OCI-LY7 (cell line): ENCODE results near the gene SLC25A10. TPM values are rescaled to one million over a fixed set of nuclear protein-coding genes. Genes with fewer than 3 reads are reported as not detected.
"Not testable (repeated sequence)": the region's sequence is repeated elsewhere in the genome, so short reads cannot be mapped to it uniquely, and the experiment has no call there.

ENCODE experiments used
- BruUV-seq: library from RNA; stranded (reverse); fragments of 400-500 nt; replicated peaks from 2 replicates; lab custom pipeline; 2021; lab: Mats Ljungman, UMichigan
- CTCF ChIA-PET: fragments of 300-600 bp; sonication (Branson Sonifier 250); formaldehyde crosslinking; loops from one replicate; lab custom pipeline; 2022; ENCODE audit warnings: antibody characterized with exemption; ENCODE audit not compliant: unreplicated experiment; lab: Charles Lee
- POLR2A ChIA-PET: fragments of 300-600 bp; sonication (Branson Sonifier 250); formaldehyde crosslinking; loops from one replicate; lab custom pipeline; 2022; ENCODE audit warnings: antibody characterized with exemption; lab: Charles Lee
- DNase-seq: peaks from one replicate; pipeline ENCODE4 v3.0.0-alpha.2; 2015; ENCODE audit warnings: low spot score
- H2AFZ ChIP-seq: fragments of 200-600 bp; sonication (generic), shearing (Covaris generic); 2 replicates; pipeline ENCODE4 v1.6.1; 2014; ENCODE audit warnings: mild to moderate bottlenecking, antibody characterized with exemption, low read length, moderate library complexity
- H3K27ac ChIP-seq: fragments of 200-600 bp; sonication (generic); 2 replicates; pipeline ENCODE4 v1.5.1; 2014; ENCODE audit warnings: mixed run types, low read depth, mild to moderate bottlenecking, moderate library complexity, low read length, inconsistent platforms; ENCODE audit not compliant: poor library complexity, severe bottlenecking
- H3K36me3 ChIP-seq: fragments of 200-600 bp; sonication (generic); 2 replicates; pipeline ENCODE4 v1.6.1; 2014; ENCODE audit warnings: mild to moderate bottlenecking, antibody characterized with exemption, low read length, moderate library complexity, mixed read lengths; ENCODE audit not compliant: insufficient read depth
- H3K4me1 ChIP-seq: fragments of 200-600 bp; sonication (generic); 2 replicates; pipeline ENCODE4 v1.5.1; 2014; ENCODE audit warnings: mild to moderate bottlenecking, low read length; ENCODE audit not compliant: insufficient read depth, poor library complexity, severe bottlenecking
- H3K4me2 ChIP-seq: fragments of 200-600 bp; sonication (generic); 2 replicates; pipeline ENCODE4 v1.6.1; 2014; ENCODE audit warnings: mild to moderate bottlenecking, low read length
- H3K4me3 ChIP-seq: fragments of 200-600 bp; sonication (generic); 2 replicates; pipeline ENCODE4 v1.5.1; 2014; ENCODE audit warnings: mild to moderate bottlenecking, low read depth, low read length; ENCODE audit not compliant: poor library complexity, severe bottlenecking
- H3K79me2 ChIP-seq: fragments of 200-600 bp; sonication (generic); 2 replicates; pipeline ENCODE4 v1.6.1; 2016; ENCODE audit warnings: low read depth, mild to moderate bottlenecking, low read length, moderate library complexity, mixed read lengths; ENCODE audit not compliant: insufficient read depth
- H3K9me2 ChIP-seq: fragments of 200-600 bp; sonication (generic); 2 replicates; pipeline ENCODE4 v1.6.1; 2016; ENCODE audit warnings: mild to moderate bottlenecking, low read length, mixed read lengths; ENCODE audit not compliant: insufficient read depth
- H3K9me3 ChIP-seq: fragments of 200-600 bp; sonication (generic); 2 replicates; pipeline ENCODE4 v1.6.1; 2014; ENCODE audit warnings: mild to moderate bottlenecking, mixed run types, low read length, mixed read lengths
- H4K20me1 ChIP-seq: fragments of 200-600 bp; sonication (generic); 2 replicates; pipeline ENCODE4 v1.6.1; 2014; ENCODE audit warnings: mild to moderate bottlenecking, antibody characterized with exemption, low read length, moderate library complexity, mixed read lengths; ENCODE audit not compliant: insufficient read depth
- CTCF ChIP-seq: fragments of 200-600 bp; sonication (generic); conservative IDR thresholded peaks from 2 replicates; pipeline ENCODE4 v1.5.1; 2014; ENCODE audit warnings: mild to moderate bottlenecking, antibody characterized with exemption, low read length, moderate library complexity, mixed read lengths
- EZH2phosphoT487 ChIP-seq: fragments of 200-600 bp; sonication (generic); IDR thresholded peaks from 2 replicates; pipeline ENCODE4 v1.6.1; 2018; ENCODE audit warnings: low read depth, borderline replicate concordance, mild to moderate bottlenecking, mixed run types, antibody characterized with exemption, low read length, moderate library complexity, mixed read lengths
- intact Hi-C: fragments of 100-400 bp; cut with micrococcal nuclease; formaldehyde crosslinking; loops from one replicate; pipeline ENCODE4 v1.10.0; 2022; ENCODE audit not compliant: unreplicated experiment
- total RNA-seq, 2 experiments: library from RNA; depleted of rRNA in 1 of 2; stranded (reverse); fragments of >200 nt in 1 of 2; shearing (Covaris generic) in 1 of 2; gene quantifications; 2 replicates each; pipeline ENCODE4 v1.2.3, GENCODE V29; 2014 to 2022

Gene SLC25A10
- total RNA-seq, 2 experiments from 2014 or later = 45.6 to 46.9 TPM

- Histone ChIP-seq H3K4me2 (no peak overlapping the region), H3K36me3 (no peaks in the 10 kb centered on the region), H3K4me3 (no peak overlapping the region), H3K27ac (no peak overlapping the region), H3K79me2 (no peaks in the 10 kb centered on the region), H3K9me2 (no peaks in the 10 kb centered on the region), H3K4me1 (no peaks in the 10 kb centered on the region), H4K20me1 (no peaks in the 10 kb centered on the region), H2AFZ (no peak overlapping the region), H3K9me3 (no peaks in the 10 kb centered on the region)
- TF ChIP-seq EZH2phosphoT487 (no peak), CTCF (no peak)
- CTCF ChIA-PET = no interaction called here
- no TSS peak for BruUV-seq
- POLR2A ChIA-PET = interaction anchor here (0.6 kb wide), 1 partner anchor 111 kb away, joined by 4 read pairs; no protein-coding TSS in a partner anchor
- intact Hi-C loops = no loop called here
- no peak for DNase-seq
These were observed 26.8 kb downstream of the SLC25A10 start for GRCh38 chr17:81738801-81739393.

DNA sequence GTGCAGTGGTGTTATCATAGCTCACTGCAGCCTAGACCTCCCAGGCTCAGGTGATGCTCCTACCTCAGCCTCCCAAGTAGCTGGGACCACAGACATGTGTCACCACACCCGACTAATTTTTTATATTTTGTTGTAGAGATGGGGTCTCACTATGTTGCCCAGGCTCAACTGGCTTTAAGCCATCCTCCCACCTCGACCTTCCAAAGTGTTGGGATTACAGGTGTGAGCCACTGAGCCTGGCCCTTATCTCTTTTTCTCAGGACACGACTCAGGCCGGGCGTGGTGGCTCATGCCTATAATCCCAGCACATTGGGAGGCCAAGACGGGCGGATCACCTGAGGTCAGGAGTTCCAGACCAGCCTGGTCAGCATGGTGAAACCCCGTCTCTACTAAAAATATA is 27.5 kb downstream of the SLC25A10 start:
- BruUV-seq, H3K27ac ChIP-seq, H3K4me3 ChIP-seq, H3K79me2 ChIP-seq, H3K4me1 ChIP-seq, H2AFZ ChIP-seq, H3K9me2 ChIP-seq, H4K20me1 ChIP-seq, H3K4me2 ChIP-seq, H3K36me3 ChIP-seq, CTCF ChIA-PET, intact Hi-C loops, H3K9me3 ChIP-seq, DNase-seq: not testable (repeated sequence)
- POLR2A ChIA-PET = interaction anchor here (0.6 kb wide), 1 partner anchor 467 kb away, joined by 4 read pairs; no protein-coding TSS in a partner anchor

GRCh38 chr17:81740395-81740961 is 28.4 kb downstream of the SLC25A10 start:
- TF ChIP-seq CTCF (no peak), EZH2phosphoT487 (no peak)
- no peaks in the 10 kb centered on the region for H3K4me1 ChIP-seq
- H3K4me3 ChIP-seq = no peak overlapping the region
- ChIA-PET CTCF (no interaction called here), POLR2A (no interaction called here)
- no TSS peak for BruUV-seq
- H3K4me2 ChIP-seq = no peak overlapping the region
- H3K79me2 ChIP-seq = no peaks in the 10 kb centered on the region
- H4K20me1 ChIP-seq = no peaks in the 10 kb centered on the region
- no peaks in the 10 kb centered on the region for H3K9me3 ChIP-seq
- H3K36me3 ChIP-seq = no peaks in the 10 kb centered on the region
- H2AFZ ChIP-seq = no peak overlapping the region
- H3K9me2 ChIP-seq = no peaks in the 10 kb centered on the region
- H3K27ac ChIP-seq = no peak overlapping the region
- intact Hi-C loops = no loop called here
- DNase-seq = no peak
